Colonic mucosa (tissue), 4 donors: ENCODE measurements around the gene BMX. TPM values are rescaled to one million over a fixed set of nuclear protein-coding genes. Genes with fewer than 3 reads are reported as not detected.

ENCODE experiments used
- DNase-seq: peaks from one replicate; pipeline ENCODE4 v3.0.0-alpha.2; 2020
- H3K27ac ChIP-seq: fragments of 200-600 bp; one replicate; pipeline ENCODE4 v1.8.0; 2021
- H3K27me3 ChIP-seq: fragments of 200-600 bp; one replicate; pipeline ENCODE4 v1.8.0; 2021
- H3K36me3 ChIP-seq: fragments of 200-600 bp; one replicate; pipeline ENCODE4 v1.8.0; 2021
- H3K4me1 ChIP-seq: fragments of 200-600 bp; one replicate; pipeline ENCODE4 v1.8.0; 2021; ENCODE audit warnings: mild to moderate bottlenecking
- H3K4me3 ChIP-seq: fragments of 200-600 bp; one replicate; pipeline ENCODE4 v1.8.0; 2021
- H3K9ac ChIP-seq, 2 donors: one replicate each; pipeline ENCODE4 v1.7.0; 2013; ENCODE audit warnings: control low read depth in 2 of 2, low read depth in 2 of 2, low read length in 2 of 2
- H3K9me3 ChIP-seq: fragments of 200-600 bp; one replicate; pipeline ENCODE4 v1.8.0; 2021
- intact Hi-C: fragments of 100-400 bp; cut with DNase I; formaldehyde crosslinking; loops from one replicate; pipeline ENCODE4 v1.14.1; 2022
- total RNA-seq, 2 donors: library from RNA; stranded (reverse); fragmentation: NEBNext Ultra II Directional in 1 of 2; extraction: Animal tissue kit (Norgen Biotek cat#: 25700) in 1 of 2; gene quantifications; one replicate each; pipeline ENCODE4 v1.2.1, GENCODE V29; 2021
- TF ChIP-seq, protein P1 (sequence below): fragments of 200-600 bp; IDR thresholded peaks from one replicate; pipeline ENCODE4 v1.8.0; 2022; ENCODE audit warnings: antibody characterized with exemption, mild to moderate bottlenecking
- donor health status: healthy.
- donor health status: DM: no; HTN: no; CAD: no.
- donor health status: DM: no; HTN: no; CAD: no.

Gene BMX
- total RNA-seq, 2 donors from 2014 or later: 1.4 to 1.8 TPM

DNA sequence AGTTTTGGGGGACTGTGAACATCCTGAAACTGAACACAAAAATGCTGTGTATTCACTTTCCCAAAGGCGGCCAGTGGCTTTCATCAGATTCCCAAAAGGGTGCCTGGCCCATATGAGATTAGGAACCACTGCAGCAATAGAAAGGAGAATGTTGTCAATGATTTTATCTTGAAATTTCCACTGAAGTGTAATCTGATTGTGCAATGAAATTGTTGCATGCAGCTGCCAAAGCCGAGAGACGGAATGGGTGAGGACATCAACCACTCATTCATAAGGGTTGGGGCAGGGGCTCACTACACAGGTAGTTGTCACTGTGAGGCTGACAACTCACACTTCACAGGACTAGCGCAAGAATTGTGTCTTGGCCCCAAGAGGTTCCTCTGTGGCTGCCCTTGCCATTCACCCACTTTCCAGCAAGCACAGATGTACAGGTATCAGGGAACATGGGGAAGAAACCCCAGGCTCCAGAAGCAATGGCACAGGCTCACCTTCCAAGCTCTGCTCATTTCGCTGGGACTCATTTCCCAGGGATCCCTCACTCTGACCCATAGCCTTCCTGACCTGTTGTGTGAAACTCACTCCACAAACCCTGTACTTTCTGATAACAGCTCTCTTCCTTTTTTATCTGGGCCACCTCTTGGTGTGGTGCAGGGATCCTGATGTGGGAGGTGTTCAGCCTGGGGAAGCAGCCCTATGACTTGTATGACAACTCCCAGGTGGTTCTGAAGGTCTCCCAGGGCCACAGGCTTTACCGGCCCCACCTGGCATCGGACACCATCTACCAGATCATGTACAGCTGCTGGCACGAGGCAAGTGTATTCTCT, 48.8 kb downstream of the BMX start:
- no peak overlapping the region for H3K4me3 ChIP-seq
- H3K4me1 ChIP-seq: no peaks in the 10 kb centered on the region
- TF ChIP-seq, protein P1, sequence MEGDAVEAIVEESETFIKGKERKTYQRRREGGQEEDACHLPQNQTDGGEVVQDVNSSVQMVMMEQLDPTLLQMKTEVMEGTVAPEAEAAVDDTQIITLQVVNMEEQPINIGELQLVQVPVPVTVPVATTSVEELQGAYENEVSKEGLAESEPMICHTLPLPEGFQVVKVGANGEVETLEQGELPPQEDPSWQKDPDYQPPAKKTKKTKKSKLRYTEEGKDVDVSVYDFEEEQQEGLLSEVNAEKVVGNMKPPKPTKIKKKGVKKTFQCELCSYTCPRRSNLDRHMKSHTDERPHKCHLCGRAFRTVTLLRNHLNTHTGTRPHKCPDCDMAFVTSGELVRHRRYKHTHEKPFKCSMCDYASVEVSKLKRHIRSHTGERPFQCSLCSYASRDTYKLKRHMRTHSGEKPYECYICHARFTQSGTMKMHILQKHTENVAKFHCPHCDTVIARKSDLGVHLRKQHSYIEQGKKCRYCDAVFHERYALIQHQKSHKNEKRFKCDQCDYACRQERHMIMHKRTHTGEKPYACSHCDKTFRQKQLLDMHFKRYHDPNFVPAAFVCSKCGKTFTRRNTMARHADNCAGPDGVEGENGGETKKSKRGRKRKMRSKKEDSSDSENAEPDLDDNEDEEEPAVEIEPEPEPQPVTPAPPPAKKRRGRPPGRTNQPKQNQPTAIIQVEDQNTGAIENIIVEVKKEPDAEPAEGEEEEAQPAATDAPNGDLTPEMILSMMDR: no peak
- H3K27me3 ChIP-seq: no peaks in the 10 kb centered on the region
- H3K27ac ChIP-seq: no peak overlapping the region
- H3K9me3 ChIP-seq: no peaks in the 10 kb centered on the region
- no peak for DNase-seq
- intact Hi-C loops: no loop called here
- H3K36me3 ChIP-seq: no peaks in the 10 kb centered on the region
- H3K9ac ChIP-seq: no peak overlapping the region

DNA sequence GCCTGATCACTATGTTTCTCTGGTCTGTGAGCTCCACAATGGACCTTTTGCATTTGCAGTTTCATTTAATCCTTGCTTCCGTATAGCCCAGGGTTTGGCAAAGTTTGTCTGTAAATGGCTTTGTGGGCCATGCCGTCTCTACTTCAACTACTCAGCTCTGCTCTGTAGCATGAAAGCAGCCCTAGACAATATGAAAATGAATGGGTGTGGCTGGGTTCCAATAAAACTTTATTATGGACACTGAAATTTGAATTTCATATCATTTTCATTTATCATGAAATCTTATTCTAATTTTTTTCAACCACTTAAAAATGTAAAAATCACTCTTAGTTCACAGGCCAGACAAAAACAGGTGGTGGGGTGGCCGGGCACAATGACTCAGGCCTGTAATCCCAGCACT, 58.6 kb downstream of the BMX start:
- H3K4me3 ChIP-seq: no peak overlapping the region
- intact Hi-C loops: no loop called here
- no peak overlapping the region for H3K27ac ChIP-seq
- no peaks in the 10 kb centered on the region for H3K36me3 ChIP-seq
- H3K9me3 ChIP-seq: no peaks in the 10 kb centered on the region
- H3K27me3 ChIP-seq: no peaks in the 10 kb centered on the region
- H3K4me1 ChIP-seq: no peaks in the 10 kb centered on the region
- TF ChIP-seq, protein P1: no peak
- no peak overlapping the region for H3K9ac ChIP-seq
- DNase-seq: no peak

DNA sequence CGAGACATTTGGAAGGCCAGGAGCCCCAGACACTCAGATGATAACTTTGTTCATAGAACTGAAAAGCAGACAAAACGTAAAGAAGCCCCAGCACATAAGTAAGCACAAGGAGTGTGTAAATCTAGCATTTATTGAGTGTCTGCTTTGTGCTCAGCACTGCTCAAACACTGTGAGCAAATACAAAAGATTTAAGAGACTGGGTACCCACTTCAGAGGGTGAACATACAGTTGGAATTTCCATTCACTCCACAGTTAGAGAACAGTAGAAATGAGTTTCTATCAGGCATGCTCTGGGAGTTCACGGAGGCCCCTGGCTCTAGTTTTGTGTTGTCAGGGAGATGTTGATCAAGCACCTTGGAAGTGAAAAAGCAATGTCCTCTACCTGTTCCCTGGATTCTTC, 60.3 kb downstream of the BMX start:
- no peaks in the 10 kb centered on the region for H3K27me3 ChIP-seq
- no peak for DNase-seq
- TF ChIP-seq, protein P1: no peak
- no peak overlapping the region for H3K4me3 ChIP-seq
- H3K9ac ChIP-seq: no peak overlapping the region
- no peaks in the 10 kb centered on the region for H3K9me3 ChIP-seq
- intact Hi-C loops: loop anchor here (10.0 kb wide), 1 partner anchor 216 kb away; no protein-coding TSS in a partner anchor
- H3K4me1 ChIP-seq: no peaks in the 10 kb centered on the region
- H3K36me3 ChIP-seq: no peaks in the 10 kb centered on the region
- no peak overlapping the region for H3K27ac ChIP-seq

DNA sequence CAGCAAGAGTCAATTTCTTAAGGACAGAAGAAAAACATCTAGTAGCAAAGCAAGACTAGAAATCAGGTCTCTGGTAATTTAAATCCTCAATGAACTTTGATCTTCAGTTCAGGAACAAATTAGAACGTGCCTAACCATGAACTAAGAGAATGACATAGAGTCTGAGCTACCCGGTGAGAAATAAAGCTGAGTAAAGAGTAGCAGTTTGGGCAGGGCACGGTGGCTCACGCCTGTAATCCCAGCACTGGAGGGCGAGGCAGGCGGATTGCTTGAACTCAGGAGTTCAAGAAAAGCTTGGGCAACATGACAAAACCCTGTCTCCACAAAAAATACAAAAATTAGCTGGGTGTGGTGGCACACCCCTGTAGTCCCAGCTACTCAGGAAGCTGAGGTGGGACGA, 62.4 kb downstream of the BMX start:
- intact Hi-C loops: loop anchor here (10.0 kb wide), 1 partner anchor 218 kb away; no protein-coding TSS in a partner anchor
- Histone ChIP-seq H3K9me3 (no peaks in the 10 kb centered on the region), H3K27me3 (no peaks in the 10 kb centered on the region), H3K36me3 (no peaks in the 10 kb centered on the region), H3K4me1 (no peaks in the 10 kb centered on the region), H3K9ac (no peak overlapping the region), H3K4me3 (no peak overlapping the region), H3K27ac (no peak overlapping the region)
- peak; percentile 38 for DNase-seq
- TF ChIP-seq, protein P1: no peak

DNA sequence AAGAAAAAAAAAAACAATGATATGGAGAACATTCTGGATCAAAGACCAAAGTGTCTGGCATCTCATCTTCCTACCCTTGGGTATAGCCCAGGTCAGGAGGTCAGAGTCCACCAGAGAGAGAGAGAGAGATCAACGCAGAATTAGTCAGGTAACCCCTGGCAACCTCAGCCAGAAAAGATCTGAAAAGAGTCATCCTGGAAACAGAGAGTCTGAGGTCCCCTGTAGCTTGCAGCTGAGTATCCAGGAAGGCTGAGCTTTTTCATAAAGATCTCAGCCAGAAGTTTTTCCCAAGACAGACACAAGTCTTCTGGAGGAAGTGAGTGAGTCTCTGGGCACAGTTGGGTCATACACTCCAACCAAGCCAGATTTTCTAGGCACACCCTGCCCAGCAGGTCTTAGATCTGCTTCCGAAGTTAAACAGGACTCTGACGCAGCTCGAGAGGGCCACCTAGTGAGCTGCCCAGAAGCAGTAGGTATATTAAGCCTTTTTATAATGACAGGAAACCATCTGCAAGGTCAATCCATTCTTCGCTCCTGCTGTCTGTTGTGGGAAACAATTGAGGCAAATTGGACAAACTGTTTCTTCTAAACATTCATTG, 64.5 kb downstream of the BMX start:
- Histone ChIP-seq H3K36me3 (no peaks in the 10 kb centered on the region), H3K9me3 (no peaks in the 10 kb centered on the region), H3K4me1 (no peaks in the 10 kb centered on the region), H3K9ac (no peak overlapping the region), H3K27me3 (no peaks in the 10 kb centered on the region), H3K27ac (no peak overlapping the region), H3K4me3 (no peak overlapping the region)
- intact Hi-C loops: loop anchor here (10.0 kb wide), 1 partner anchor 220 kb away; no protein-coding TSS in a partner anchor
- TF ChIP-seq, protein P1: peak; percentile 34
- peak; percentile 70 for DNase-seq
